Measurements from ENCODE around the gene ST3GAL3.

The ST3GAL3 gene

DNA sequence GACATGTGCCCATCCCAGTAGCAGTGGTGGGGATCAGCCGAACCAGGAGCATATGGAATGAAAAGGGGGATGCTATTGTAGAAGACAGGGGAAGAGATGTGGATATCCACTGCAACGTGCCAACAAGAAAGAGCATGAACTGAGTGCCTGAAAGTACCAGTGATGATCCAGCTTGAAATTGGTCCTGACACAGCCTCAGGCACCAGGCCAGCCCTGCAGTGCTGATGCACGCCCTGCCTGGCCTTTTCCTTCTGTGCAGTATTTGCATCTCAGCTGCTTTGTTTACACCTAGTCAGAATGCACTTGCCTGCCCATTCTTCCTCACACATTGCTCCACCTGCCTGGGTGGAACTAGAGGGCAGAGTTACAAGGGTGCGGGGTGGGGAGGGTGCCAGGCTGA, 176.0 kb downstream of the ST3GAL3 start:
- no peak for DNase-seq

DNA sequence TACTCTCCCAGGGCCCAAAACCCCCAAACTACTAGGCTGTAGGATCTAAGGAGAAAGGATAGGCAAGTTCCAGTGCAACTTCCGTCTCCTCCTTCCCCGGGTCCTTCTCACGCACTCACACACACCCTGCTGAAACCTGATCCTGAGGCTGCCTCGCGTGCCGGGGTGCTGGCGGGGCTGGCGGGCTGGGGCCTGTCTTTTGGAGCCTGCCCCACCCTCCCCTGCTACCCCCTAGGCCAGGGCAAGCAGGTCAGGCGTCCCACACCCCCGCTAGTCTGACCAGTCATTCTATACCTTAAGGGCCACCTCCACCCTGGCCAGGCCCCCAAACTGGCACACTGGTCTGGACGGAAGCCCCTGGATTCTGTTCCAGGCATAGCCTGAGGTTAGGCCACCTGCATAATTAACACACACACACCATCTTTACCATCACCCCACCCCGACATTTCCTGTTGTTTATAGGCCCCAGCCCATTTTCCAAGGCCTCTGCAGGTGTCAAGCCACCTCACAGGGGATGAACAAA, 178.0 kb downstream of the ST3GAL3 start:
- DNase-seq = no peak

DNA sequence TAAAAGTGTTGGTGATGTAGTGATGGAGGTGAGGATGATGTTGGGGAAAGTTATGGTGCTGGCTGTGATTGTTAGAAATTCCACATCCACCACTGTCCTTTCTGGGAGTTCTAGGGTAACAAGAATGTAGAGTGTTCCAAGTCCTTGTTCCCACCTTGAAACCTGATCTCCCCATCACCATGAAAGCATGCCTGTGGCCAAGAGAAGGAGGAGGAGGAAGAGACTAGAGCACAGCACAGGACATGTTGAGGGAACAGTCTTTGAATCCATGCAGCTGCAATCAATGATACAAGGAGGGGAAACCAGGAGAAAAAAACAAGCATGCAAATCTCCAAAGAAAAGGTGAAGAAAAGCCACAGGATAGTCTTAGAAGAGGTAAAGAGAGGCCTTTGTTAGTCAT, 180.4 kb downstream of the ST3GAL3 start:
- no peak for DNase-seq

DNA sequence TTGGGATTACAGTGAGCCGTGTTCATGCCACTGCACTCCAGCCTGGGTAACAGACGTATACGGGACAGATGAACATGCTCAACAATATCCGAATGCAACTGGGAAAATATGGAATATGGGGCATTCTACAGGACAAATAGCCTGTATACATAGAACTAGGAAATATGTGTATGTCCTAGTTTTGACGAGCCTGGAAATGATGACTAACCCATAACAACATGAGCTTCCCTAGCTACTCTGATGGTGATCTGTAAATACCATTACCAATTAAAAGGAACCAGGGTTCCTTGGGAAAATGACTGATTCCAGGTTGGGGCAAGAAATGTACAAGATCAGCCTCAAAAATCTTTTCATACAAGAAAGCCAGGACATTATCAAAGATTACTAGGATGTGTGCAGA, 183.5 kb downstream of the ST3GAL3 start:
- DNase-seq = no peak

- no peak for DNase-seq
Observed at GRCh38 chr1:43893006-43893405, 185.7 kb downstream of the ST3GAL3 start.

GRCh38 chr1:43898981-43899380, 191.6 kb downstream of the ST3GAL3 start:
- no peak for DNase-seq

DNA sequence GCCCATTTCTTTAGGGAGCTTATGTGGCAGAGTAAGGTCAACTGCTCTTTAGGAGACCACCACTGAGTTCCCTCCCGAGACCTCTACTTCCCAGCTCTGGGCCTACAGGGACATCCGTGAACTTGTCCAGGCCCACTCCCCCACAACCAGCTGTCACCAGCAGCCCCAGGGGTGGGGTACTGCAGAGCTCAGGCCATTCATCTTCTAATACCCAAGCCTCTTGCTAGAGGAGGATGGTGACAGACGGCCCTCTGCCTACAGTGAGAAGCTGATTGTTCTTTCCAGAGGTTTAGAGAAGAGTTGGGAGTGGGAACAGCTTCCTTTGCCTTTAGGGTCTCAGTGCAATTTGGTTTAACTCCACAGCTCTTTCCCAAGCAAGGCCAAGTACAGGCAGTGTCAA, 193.1 kb downstream of the ST3GAL3 start:
- DNase-seq = no peak

DNA sequence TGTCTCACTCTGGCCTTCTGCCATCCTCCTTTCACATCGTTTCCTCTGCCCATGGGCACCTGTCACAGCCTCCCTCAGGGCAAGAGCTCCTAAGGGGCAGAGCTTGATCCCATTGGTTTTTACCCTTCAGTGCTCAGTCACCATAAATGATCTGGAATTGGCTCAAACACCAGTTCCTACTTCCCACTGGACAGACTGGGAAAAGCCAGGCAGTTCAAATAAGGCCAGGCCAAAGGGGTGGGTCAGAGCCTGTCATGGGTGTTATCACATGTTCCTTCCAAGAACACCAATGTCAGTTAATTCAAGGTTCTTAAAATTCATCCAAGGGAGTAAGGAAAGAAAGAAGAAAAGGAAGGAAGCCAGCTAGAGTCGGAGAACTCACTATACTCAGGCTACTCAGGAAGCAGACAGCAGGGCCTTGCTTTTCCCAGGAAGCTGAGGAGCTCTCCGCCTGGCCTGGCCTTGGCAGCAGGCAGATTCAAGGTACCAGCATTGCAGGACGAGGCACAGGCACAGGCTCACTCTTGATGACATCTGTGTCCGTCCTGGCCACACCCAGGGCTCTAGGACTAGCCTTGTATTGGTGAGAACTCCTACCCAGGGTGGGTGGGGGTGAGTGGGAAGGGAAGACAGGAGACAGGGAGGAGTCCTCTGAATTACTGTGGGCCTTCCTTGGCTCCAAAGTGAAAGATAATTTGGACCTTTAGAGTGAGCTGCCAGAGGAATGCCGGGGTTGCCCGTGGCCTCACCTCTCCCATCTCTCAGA, 194.0 kb downstream of the ST3GAL3 start:
- peak; percentile 27 for DNase-seq

DNA sequence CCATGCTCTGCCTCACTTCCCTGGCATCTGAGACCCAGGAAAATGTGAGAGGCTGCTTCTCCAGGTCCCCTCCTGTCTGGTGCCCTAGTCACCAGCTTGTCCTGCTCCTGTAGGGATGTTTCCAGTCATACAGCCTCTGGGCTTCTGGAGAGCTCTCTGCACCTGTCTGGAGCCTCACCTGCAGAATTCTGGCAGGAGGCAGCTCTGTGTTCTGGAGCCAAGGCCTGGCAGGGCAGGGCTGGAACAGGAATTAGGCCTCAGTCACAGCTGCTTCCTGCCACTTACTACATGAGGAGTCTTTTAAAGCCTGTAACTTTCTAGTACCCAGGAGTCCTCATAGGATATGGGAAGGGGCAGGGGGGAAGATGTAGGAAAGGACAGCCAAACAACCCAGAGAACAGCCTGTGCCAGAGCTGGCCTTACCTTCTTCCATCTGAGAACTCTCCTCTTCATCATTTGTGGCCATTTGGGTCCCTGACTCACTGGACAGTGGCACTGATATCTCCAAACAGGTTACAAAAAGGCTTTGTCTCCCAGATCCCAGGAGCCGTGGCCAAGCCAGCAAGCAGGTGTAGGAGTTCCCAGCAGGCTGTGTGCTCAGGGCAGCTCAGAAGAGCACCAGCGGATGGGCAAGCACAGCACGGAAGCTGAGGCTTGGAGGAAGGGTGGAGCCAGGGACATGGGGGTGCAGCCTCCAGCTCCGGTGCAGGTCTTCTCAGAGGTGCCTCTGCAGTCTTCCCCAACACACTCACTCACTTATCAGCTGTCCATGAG, 194.9 kb downstream of the ST3GAL3 start:
- DNase-seq = no peak

GRCh38 chr1:43904660-43905551, 197.6 kb downstream of the ST3GAL3 start:
- no peak for DNase-seq

GRCh38 chr1:43908226-43908625, 200.9 kb downstream of the ST3GAL3 start:
- no peak for DNase-seq

DNA sequence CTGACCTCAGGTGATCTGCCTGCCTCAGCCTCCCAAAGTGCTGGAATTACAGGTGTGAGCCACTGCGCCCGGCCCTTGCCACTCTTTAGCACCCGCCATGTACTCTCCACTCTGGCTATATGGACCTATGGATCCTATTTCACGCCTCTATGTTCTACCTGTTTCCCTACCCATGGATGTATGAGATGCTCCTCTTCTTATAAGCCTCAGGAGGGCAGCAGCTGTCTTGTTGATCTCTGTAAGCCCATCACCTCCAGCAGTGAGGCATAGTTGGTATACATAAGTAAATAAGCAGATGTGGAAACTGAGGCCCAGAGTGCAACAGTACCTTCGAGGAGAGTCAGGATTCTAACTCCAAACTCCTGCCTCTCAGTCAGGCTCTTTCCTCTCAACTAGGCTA, 201.5 kb downstream of the ST3GAL3 start:
- no peak for DNase-seq

- no peak for DNase-seq
Observed at GRCh38 chr1:43910343-43910742, 203.0 kb downstream of the ST3GAL3 start.

GRCh38 chr1:43912607-43913006, 205.3 kb downstream of the ST3GAL3 start:
- DNase-seq = no peak

- no peak for DNase-seq
Observed at GRCh38 chr1:43913051-43913501, 205.7 kb downstream of the ST3GAL3 start.

DNA sequence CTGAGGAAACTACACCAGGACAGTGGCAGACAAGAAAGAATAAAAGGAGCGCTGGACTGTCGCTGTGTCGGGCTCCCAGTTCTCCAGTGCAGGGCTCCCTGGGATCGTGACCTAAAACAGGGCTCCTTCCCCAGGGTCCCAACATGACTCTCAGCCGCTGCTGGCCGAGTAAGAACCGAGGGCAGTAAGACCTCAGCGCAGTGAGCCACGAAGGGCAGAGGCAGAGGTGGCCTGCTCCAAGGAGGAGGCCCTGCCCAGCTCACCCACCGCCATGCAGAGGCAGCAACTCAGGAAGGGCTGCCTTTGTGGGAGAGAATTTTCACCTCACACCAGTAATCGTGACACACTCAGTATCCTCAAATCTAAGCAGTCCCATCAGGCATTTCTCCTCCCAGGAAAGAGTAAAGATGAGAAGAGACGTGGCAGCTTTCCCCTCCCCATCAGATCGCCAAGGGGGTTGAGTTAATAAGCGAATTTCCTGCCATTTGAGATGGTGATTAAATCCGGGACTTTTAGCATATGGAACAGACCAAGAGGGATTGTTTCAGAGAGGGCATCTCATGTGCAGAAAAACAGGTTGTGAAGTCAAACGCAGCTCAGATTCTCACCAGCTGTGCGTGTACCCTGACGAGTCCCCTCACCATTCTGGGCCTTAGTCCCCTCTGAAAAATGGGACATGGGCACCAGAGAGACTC, 206.5 kb downstream of the ST3GAL3 start:
- no peak for DNase-seq

GRCh38 chr1:43914576-43915525, 207.5 kb downstream of the ST3GAL3 start:
- DNase-seq = no peak

DNA sequence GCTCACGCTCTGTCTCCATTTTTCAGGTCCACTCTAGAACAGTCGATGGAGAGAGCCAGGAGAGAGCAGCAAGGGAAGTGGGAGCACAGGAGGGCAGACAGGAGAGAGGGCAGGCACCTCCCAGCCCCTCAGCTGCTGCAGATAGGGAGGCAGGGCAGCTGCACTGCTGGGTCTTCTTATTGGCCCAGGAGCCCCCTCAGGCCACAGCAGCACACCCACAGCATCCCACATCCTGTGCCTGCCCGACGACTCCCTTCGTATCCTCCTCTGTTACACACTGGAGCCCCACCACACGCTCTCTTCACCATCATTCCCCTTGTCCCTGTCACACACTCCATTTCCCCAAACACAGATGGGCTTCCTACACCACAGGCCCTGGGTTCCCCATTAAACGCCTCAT, 212.6 kb downstream of the ST3GAL3 start:
- DNase-seq = no peak

GRCh38 chr1:43921022-43921421, 213.7 kb downstream of the ST3GAL3 start:
- DNase-seq = no peak

DNA sequence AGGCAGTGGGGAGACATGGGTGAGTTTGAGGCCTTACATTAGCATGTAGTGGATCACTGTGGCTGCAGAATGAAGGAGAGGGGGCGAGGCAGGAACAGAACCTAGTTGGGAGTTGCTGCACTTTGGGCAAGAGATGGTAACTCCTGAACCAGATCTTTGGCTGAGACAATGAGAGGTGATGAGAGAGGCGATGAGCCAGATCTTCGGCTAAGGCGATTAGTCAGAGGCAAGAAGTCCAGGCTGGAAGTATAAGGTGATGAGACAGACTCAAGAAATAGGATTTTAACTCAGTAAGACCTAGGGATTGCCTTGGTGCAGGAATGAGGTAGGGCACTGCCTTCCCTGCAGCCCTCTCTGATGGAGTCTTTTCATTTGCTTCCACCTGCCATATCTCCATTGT, 217.2 kb downstream of the ST3GAL3 start:
- no peak for DNase-seq

DNA sequence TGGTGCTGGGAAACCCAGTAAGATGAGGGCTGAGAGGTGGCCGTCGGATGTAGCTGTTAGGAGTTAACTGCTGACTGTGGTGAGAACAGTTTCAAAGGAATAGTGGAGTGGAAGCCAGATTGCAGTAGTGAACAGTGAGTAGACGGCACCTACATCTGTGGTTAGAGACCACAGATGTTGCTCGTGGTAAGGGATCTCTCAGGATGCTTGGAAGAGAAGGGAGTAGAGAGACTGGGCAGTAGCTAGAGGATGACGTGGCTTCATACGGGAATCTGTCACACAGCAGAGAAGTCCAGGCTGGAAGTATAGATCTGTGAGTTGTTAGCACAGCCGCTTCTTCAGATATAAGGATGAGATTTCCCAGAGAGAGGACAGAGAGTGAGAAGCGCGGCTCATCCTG, 218.5 kb downstream of the ST3GAL3 start:
- DNase-seq = no peak
